Fibroblast of lung (primary cell): ENCODE results near the gene RBM20.

Source experiments
- EZH2 ChIP-seq: IDR thresholded peaks from 2 replicates; pipeline ENCODE4 v1.5.1; 2012; ENCODE audit warnings: low read length, control low read depth, mild to moderate bottlenecking; ENCODE audit errors: missing control alignments
- TF ChIP-seq, protein P1 (sequence below), 2 donors: IDR thresholded peaks in 1 of 2; conservative IDR thresholded peaks in 1 of 2; 1 replicate in 1 of 2; 2 replicates in 1 of 2; pipeline ENCODE4 v1.5.1; 2011 to 2012; ENCODE audit warnings: low read length in 2 of 2, control low read depth in 1 of 2, inconsistent platforms in 1 of 2, low read depth in 1 of 2, mild to moderate bottlenecking in 1 of 2

DNA sequence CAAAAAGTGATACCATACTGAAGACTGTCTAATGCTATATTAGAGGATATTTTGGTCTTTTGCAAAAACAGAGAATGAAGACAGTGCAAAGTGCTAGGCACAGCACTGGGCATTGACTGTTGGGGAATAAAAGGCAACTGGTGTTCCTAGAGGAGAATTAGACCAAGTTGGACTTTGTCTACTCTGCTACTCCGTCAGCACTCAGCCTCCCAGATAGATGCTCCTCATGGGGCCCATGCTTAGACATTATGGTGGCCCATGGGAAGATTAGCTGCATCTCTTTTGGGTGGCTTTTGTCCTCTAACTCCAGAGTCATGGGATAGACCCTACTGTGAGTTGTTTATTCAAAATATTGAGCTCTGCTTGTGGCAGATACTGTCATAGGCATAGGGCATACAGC is 113.5 kb downstream of the RBM20 start:
- TF ChIP-seq, protein P1, sequence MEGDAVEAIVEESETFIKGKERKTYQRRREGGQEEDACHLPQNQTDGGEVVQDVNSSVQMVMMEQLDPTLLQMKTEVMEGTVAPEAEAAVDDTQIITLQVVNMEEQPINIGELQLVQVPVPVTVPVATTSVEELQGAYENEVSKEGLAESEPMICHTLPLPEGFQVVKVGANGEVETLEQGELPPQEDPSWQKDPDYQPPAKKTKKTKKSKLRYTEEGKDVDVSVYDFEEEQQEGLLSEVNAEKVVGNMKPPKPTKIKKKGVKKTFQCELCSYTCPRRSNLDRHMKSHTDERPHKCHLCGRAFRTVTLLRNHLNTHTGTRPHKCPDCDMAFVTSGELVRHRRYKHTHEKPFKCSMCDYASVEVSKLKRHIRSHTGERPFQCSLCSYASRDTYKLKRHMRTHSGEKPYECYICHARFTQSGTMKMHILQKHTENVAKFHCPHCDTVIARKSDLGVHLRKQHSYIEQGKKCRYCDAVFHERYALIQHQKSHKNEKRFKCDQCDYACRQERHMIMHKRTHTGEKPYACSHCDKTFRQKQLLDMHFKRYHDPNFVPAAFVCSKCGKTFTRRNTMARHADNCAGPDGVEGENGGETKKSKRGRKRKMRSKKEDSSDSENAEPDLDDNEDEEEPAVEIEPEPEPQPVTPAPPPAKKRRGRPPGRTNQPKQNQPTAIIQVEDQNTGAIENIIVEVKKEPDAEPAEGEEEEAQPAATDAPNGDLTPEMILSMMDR (conservative IDR thresholded peaks at IDR 0.05 in 1 of 2, IDR thresholded peaks at IDR 0.05 in 1 of 2; ENCODE audit: low read depth in 1 of 2, low read length in 2 of 2), result no peak
- TF ChIP-seq EZH2, result no peak
